Lung (tissue), 12 donors: ENCODE data around the gene ZNF839. TPM values are rescaled to one million over a fixed set of nuclear protein-coding genes. Genes with fewer than 3 reads are reported as not detected.
"Not testable (repeated sequence)": the region's sequence is repeated elsewhere in the genome, so short reads cannot be mapped to it uniquely, and the experiment has no call there.

Experiments
- ATAC-seq: fragments of 200-7000 bp; cut with Tn5 transposase; one replicate; pipeline ENCODE4 v1.9.1; 2020; ENCODE audit warnings: moderate number of reproducible peaks; ENCODE audit not compliant: insufficient read depth, low FRiP score
- DNase-seq, 3 donors: peaks; one replicate each; pipeline ENCODE4 v3.0.0-alpha.2; 2013 to 2017
- H3K27ac ChIP-seq, 2 donors: one replicate each; pipeline ENCODE4 v1.5.1; 2013; ENCODE audit warnings: mild to moderate bottlenecking in 2 of 2, moderate library complexity in 2 of 2, control low read depth in 1 of 2, inconsistent platforms in 1 of 2, low read depth in 1 of 2, low read length in 1 of 2
- H3K27me3 ChIP-seq, 3 donors: one replicate each; pipeline ENCODE4 v1.5.1; 2013; ENCODE audit warnings: low read length in 2 of 3; ENCODE audit not compliant: control insufficient read depth in 3 of 3, insufficient read depth in 3 of 3
- H3K36me3 ChIP-seq, 4 donors: one replicate each; pipeline ENCODE4 v1.5.1; 2013; ENCODE audit warnings: low read length in 4 of 4, mild to moderate bottlenecking in 1 of 4, moderate library complexity in 1 of 4; ENCODE audit not compliant: control insufficient read depth in 4 of 4, insufficient read depth in 4 of 4
- H3K4me1 ChIP-seq, 5 donors: one replicate each; pipeline ENCODE4 v1.5.1; 2013; ENCODE audit warnings: low read length in 5 of 5, mild to moderate bottlenecking in 2 of 5, moderate library complexity in 1 of 5; ENCODE audit not compliant: control insufficient read depth in 5 of 5, insufficient read depth in 5 of 5
- H3K4me3 ChIP-seq: one replicate; pipeline ENCODE4 v1.5.1; 2013; ENCODE audit warnings: mild to moderate bottlenecking, control low read depth, moderate library complexity
- H3K9ac ChIP-seq, 2 donors: one replicate each; pipeline ENCODE4 v1.5.1; 2013; ENCODE audit warnings: low read length in 2 of 2, control low read depth in 1 of 2; ENCODE audit not compliant: insufficient read depth in 1 of 2
- H3K9me3 ChIP-seq, 4 donors: one replicate each; pipeline ENCODE4 v1.5.1; 2013; ENCODE audit warnings: low read length in 3 of 4, mild to moderate bottlenecking in 1 of 4, moderate library complexity in 1 of 4; ENCODE audit not compliant: control insufficient read depth in 4 of 4, insufficient read depth in 3 of 4
- CTCF ChIP-seq: IDR thresholded peaks from 2 replicates; pipeline ENCODE4 v1.5.1; 2012; ENCODE audit warnings: mild to moderate bottlenecking; ENCODE audit errors: control extremely low read depth, extremely low read depth
- WGBS, 2 donors: extraction: QIAGEN DNeasy Blood & Tissue Kit; methylation state at CpG; one replicate each; pipeline ENCODE4 v1.1.7; 2013; 5-methylcytosine and 5-hydroxymethylcytosine counted together
- polyA plus RNA-seq, 2 donors: library from polyadenylated mRNA; stranded (reverse); fragments of 200-250 nt; gene quantifications; one replicate each; pipeline ENCODE4 v1.2.1, GENCODE V29; 2013
- total RNA-seq, 2 donors: library from RNA; depleted of rRNA in 1 of 2; stranded (reverse); fragments of >200 nt in 1 of 2; gene quantifications; one replicate each; pipeline ENCODE4 v1.2.1, GENCODE V29; 2014 to 2021
- donor health status: control.
- donor health status: control.
- donor health status: Bipolar disorder and iron deficiency.
- donor health status: healthy.
- donor health status: DM: yes; HTN: yes; CAD: no.

The ZNF839 gene
- total and polyA plus RNA-seq, 4 donors: 6.1 to 14.2 (median 10.3) TPM

GRCh38 chr14:102293781-102294180, 25.8 kb upstream of the ZNF839 start:
- H3K9ac ChIP-seq: no peak overlapping the region
- peaks cover 0 to 2% (median 0%) of the 10 kb centered on the region in 5 donors for H3K4me1 ChIP-seq
- no peaks in the 10 kb centered on the region for H3K36me3 ChIP-seq
- ATAC-seq (no peak), DNase-seq (peak in 1 of 3 donors; percentile 10)
- H3K27ac ChIP-seq: no peak overlapping the region
- H3K9me3 ChIP-seq: no peaks in the 10 kb centered on the region
- no peak for TF ChIP-seq CTCF
- 90 to 91% methylated on average over 6 of the region's 6 CpGs for WGBS, 2 donors
- no peak overlapping the region for H3K4me3 ChIP-seq
- no peaks in the 10 kb centered on the region for H3K27me3 ChIP-seq

- Histone ChIP-seq H3K4me3 (no peak overlapping the region), H3K36me3 (peaks cover 0 to 1% (median 0%) of the 10 kb centered on the region in 4 donors), H3K27ac (no peak overlapping the region), H3K27me3 (no peaks in the 10 kb centered on the region), H3K9me3 (no peaks in the 10 kb centered on the region), H3K4me1 (peaks cover 0 to 2% (median 0%) of the 10 kb centered on the region in 5 donors), H3K9ac (no peak overlapping the region)
- ATAC-seq (no peak), DNase-seq (no peak)
- no peak for TF ChIP-seq CTCF
- 63 to 73% methylated on average over 3 of the region's 3 CpGs for whole genome bisulfite sequencing, 2 donors
Observed at GRCh38 chr14:102295270-102295669, 24.3 kb upstream of the ZNF839 start.

- WGBS, 2 donors: 93 to 97% methylated on average over 32 to 33 of the region's 33 CpGs
Observed at GRCh38 chr14:102297436-102298170, 21.9 kb upstream of the ZNF839 start.

GRCh38 chr14:102298303-102299070, 21.1 kb upstream of the ZNF839 start:
- not testable (repeated sequence) for ATAC-seq, H3K4me1 ChIP-seq, H3K36me3 ChIP-seq, H3K4me3 ChIP-seq, H3K9ac ChIP-seq, DNase-seq, H3K27me3 ChIP-seq, H3K27ac ChIP-seq, H3K9me3 ChIP-seq
- WGBS, 2 donors: 65 to 83% methylated on average over 12 of the region's 12 CpGs

More at GRCh38 chr14:102297436-102298170, 21.9 kb upstream of the ZNF839 start:
- Histone ChIP-seq H3K4me1 (peaks cover 0 to 2% (median 0%) of the 10 kb centered on the region in 5 donors), H3K9me3 (no peaks in the 10 kb centered on the region), H3K4me3 (no peak overlapping the region), H3K27me3 (no peaks in the 10 kb centered on the region), H3K27ac (no peak overlapping the region), H3K9ac (no peak overlapping the region), H3K36me3 (peaks cover 0 to 1% (median 0%) of the 10 kb centered on the region in 4 donors)
- no peak for DNase-seq
- TF ChIP-seq CTCF: no peak
- no peak for ATAC-seq
